Ovary (tissue), 9 donors: ENCODE data around the gene TCF4. TPM values are rescaled to one million over a fixed set of nuclear protein-coding genes. Genes with fewer than 3 reads are reported as not detected.

Experiments used
- DNase-seq, 5 donors: peaks; one replicate each; pipeline ENCODE4 v3.0.0-alpha.2; 2019 to 2020
- H3K27ac ChIP-seq, 2 donors: fragments of 200-600 bp; one replicate each; pipeline versions ENCODE4 v1.5.1 to v1.8.0; 2019 to 2022
- H3K27me3 ChIP-seq: fragments of 200-600 bp; one replicate; pipeline ENCODE4 v1.8.0; 2022
- H3K36me3 ChIP-seq: fragments of 200-600 bp; sonication (generic); one replicate; pipeline ENCODE4 v1.5.1; 2019
- H3K4me1 ChIP-seq: one replicate; pipeline ENCODE4 v1.8.1; 2013; ENCODE audit warnings: mild to moderate bottlenecking, moderate library complexity; ENCODE audit not compliant: insufficient read depth
- H3K4me3 ChIP-seq: fragments of 200-600 bp; sonication (generic); one replicate; pipeline ENCODE4 v1.5.1; 2017
- H3K9me3 ChIP-seq, 2 donors: fragments of 200-600 bp in 1 of 2; sonication (generic) in 1 of 2; one replicate each; pipeline versions ENCODE4 v1.5.1 to v1.8.1; 2013 to 2019; ENCODE audit warnings: mild to moderate bottlenecking in 1 of 2, moderate library complexity in 1 of 2
- CTCF ChIP-seq, 3 donors: fragments of 450-650 bp in 2 of 3; fragments of 200-600 bp in 1 of 3; IDR thresholded peaks; one replicate each; pipeline versions ENCODE4 v1.5.1 to v1.8.0; 2016 to 2022; ENCODE audit warnings: antibody characterized with exemption in 3 of 3, mild to moderate bottlenecking in 1 of 3
- EP300 ChIP-seq: sonication (generic); formaldehyde crosslinking; IDR thresholded peaks from one replicate; pipeline ENCODE4 v1.6.1; 2017; ENCODE audit warnings: antibody characterized with exemption
- POLR2A ChIP-seq: fragments of 450-650 bp; IDR thresholded peaks from one replicate; pipeline ENCODE4 v1.6.1; 2017; ENCODE audit warnings: antibody characterized with exemption, mild to moderate bottlenecking, moderate library complexity
- WGBS, 3 donors: extraction: QIAGEN DNeasy Blood & Tissue Kit in 1 of 3; methylation state at CpG; one replicate each; pipeline versions ENCODE4 v1.1.5 to v1.1.7; 2013 to 2017; 5-methylcytosine and 5-hydroxymethylcytosine counted together
- intact Hi-C, 4 donors: fragments of 100-400 bp; cut with DNase I; formaldehyde crosslinking; loops; one replicate each; pipeline versions ENCODE4 v1.11.0 to v1.15.1; 2022 to 2023
- polyA plus RNA-seq, 2 donors: library from polyadenylated mRNA; stranded (reverse); fragments of 200-250 nt in 1 of 2; fragments of 350-450 nt in 1 of 2; fragmentation: Illumina TruSeq in 1 of 2; extraction: RNeasy Lipid Tissue Mini Kit (QIAGEN cat#74804) in 1 of 2; gene quantifications; one replicate each; pipeline ENCODE4 v1.2.3, GENCODE V29; 2013 to 2014
- total RNA-seq, 7 donors: library from RNA; depleted of rRNA in 2 of 7; stranded (reverse); fragments of >200 nt in 2 of 7; fragmentation: NEBNext Ultra II Directional in 3 of 7; extraction: Animal tissue kit (Norgen Biotek cat#: 25700) in 3 of 7; gene quantifications; one replicate each; pipeline versions ENCODE4 v1.1.0 to v1.2.4, GENCODE V29; 2016 to 2023
- donor health status: DM: no; HTN: no; CAD: no; lungs with moderate emphysema.
- donor health status: DM: no; HTN: no; CAD: no.
- donor health status: Bipolar disorder and iron deficiency.
- donor health status: DM: yes; HTN: yes; CAD: no.
- donor health status: DM: no; HTN: no; CAD: no.
- donor health status: DM: yes; HTN: yes; CAD: no.

TCF4 gene
- total and polyA plus RNA-seq, 9 donors = 36.5 to 131 (median 112) TPM

- no peak overlapping the region for H3K27ac ChIP-seq
- intact Hi-C loops = no loop called here
Measured at GRCh38 chr18:55337138-55337537, 250.9 kb downstream of the TCF4 start.

GRCh38 chr18:55336438-55337100, 251.4 kb downstream of the TCF4 start:
- intact Hi-C loops = no loop called here
- Histone ChIP-seq H3K36me3 (no peaks in the 10 kb centered on the region), H3K27me3 (no peaks in the 10 kb centered on the region), H3K4me1 (peaks cover 3% of the 10 kb centered on the region), H3K27ac (no peak overlapping the region), H3K4me3 (no peak overlapping the region), H3K9me3 (no peaks in the 10 kb centered on the region)
- WGBS, 3 donors = 91 to 92% (median 91%) methylated on average over 3 of the region's 3 CpGs
- no peak for TF ChIP-seq EP300
- TF ChIP-seq POLR2A = no peak
- no peak for TF ChIP-seq CTCF (IDR thresholded peaks at IDR 0.05)
- DNase-seq = no peak

More at GRCh38 chr18:55337138-55337537, 250.9 kb downstream of the TCF4 start:
- Histone ChIP-seq H3K4me3 (no peak overlapping the region), H3K36me3 (no peaks in the 10 kb centered on the region), H3K27me3 (no peaks in the 10 kb centered on the region), H3K4me1 (peaks cover 3% of the 10 kb centered on the region), H3K9me3 (no peaks in the 10 kb centered on the region)
- 91 to 95% (median 95%) methylated on average over 4 of the region's 4 CpGs for WGBS, 3 donors
- no peak for DNase-seq
- TF ChIP-seq EP300 (no peak), POLR2A (no peak), CTCF (IDR thresholded peaks at IDR 0.05) (no peak)

- intact Hi-C loops = no loop called here
- DNase-seq = no peak
- Histone ChIP-seq H3K27ac (no peak overlapping the region), H3K36me3 (no peaks in the 10 kb centered on the region), H3K9me3 (no peaks in the 10 kb centered on the region), H3K4me3 (no peak overlapping the region), H3K27me3 (no peaks in the 10 kb centered on the region), H3K4me1 (peaks cover 2% of the 10 kb centered on the region)
- TF ChIP-seq POLR2A (no peak), EP300 (no peak), CTCF (IDR thresholded peaks at IDR 0.05) (no peak)
- WGBS, 3 donors = 78 to 82% (median 81%) methylated on average over 4 of the region's 4 CpGs
Measured at GRCh38 chr18:55334875-55335274, 253.1 kb downstream of the TCF4 start.

GRCh38 chr18:55331301-55331700, 256.7 kb downstream of the TCF4 start:
- TF ChIP-seq POLR2A (no peak), EP300 (no peak), CTCF (IDR thresholded peaks at IDR 0.05) (no peak)
- Histone ChIP-seq H3K9me3 (no peaks in the 10 kb centered on the region), H3K27ac (no peak overlapping the region), H3K4me1 (peaks cover 4% of the 10 kb centered on the region), H3K4me3 (no peak overlapping the region), H3K36me3 (no peaks in the 10 kb centered on the region), H3K27me3 (no peaks in the 10 kb centered on the region)
- no peak for DNase-seq
- WGBS, 3 donors = 83 to 94% (median 85%) methylated on average over 2 of the region's 2 CpGs
- intact Hi-C loops = no loop called here
